ENCODE data around the gene AQP2.

AQP2 gene

GRCh38 chr12:50006754-50007442, 56.4 kb downstream of the AQP2 start:
- Histone ChIP-seq H3K9me2 (replicated peaks; ENCODE audit: low read depth, low read length) (no peaks in the 10 kb centered on the region), H4K20me1 (ENCODE audit: insufficient read depth, low read length, poor library complexity, severe bottlenecking) (peaks cover 12% of the 10 kb centered on the region), H3K27me3 (ENCODE audit: insufficient read depth, low read length, poor library complexity, severe bottlenecking) (no peaks in the 10 kb centered on the region), H3K36me3 (ENCODE audit: insufficient read depth, low read length) (peaks cover 73% of the 10 kb centered on the region), H3K9ac (ENCODE audit: low read depth, low read length, poor library complexity, severe bottlenecking) (peak overlapping the region; percentile 50), H3K4me3 (ENCODE audit: low read length, poor library complexity, severe bottlenecking) (peak overlapping the region; percentile 44), H3K9me3 (ENCODE audit: insufficient read depth, low read depth, low read length) (no peaks in the 10 kb centered on the region), H3K4me2 (ENCODE audit: low read depth, low read length, poor library complexity, severe bottlenecking) (peak overlapping the region; percentile 63), H2AFZ (ENCODE audit: low read length) (no peak overlapping the region), H3F3A (ENCODE audit: low read depth) (peaks cover 7% of the 10 kb centered on the region; the same call in 1 of the 2 replicates), H3K4me1 (ENCODE audit: insufficient read depth, low read length, poor library complexity, severe bottlenecking) (peaks cover 27% of the 10 kb centered on the region), H3K79me2 (ENCODE audit: insufficient read depth, low read length) (peaks cover 78% of the 10 kb centered on the region)
- TF ChIP-seq CTCF (conservative IDR thresholded peaks at IDR 0.05; ENCODE audit: low read length) (no peak), EZH2phosphoT487 (IDR thresholded peaks at IDR 0.05; ENCODE audit: borderline replicate concordance) (no peak)
